Progenitor cell of endocrine pancreas (in vitro differentiated cells): Measurements from ENCODE around the gene ITGA1. TPM values are rescaled to one million over a fixed set of nuclear protein-coding genes. Genes with fewer than 3 reads are reported as not detected.

Source experiments
- DNase-seq: peaks from one replicate; pipeline ENCODE4 v3.0.0; 2021; ENCODE audit warnings: low spot score; ENCODE audit not compliant: unreplicated experiment
- H3K27ac Mint-ChIP-seq: 2 replicates; pipeline ENCODE4 v1.8.0; 2021; ENCODE audit warnings: mild to moderate bottlenecking, moderate library complexity, mixed read lengths
- H3K27me3 Mint-ChIP-seq: 2 replicates; pipeline ENCODE4 v1.8.0; 2021; ENCODE audit warnings: mixed read lengths
- H3K36me3 Mint-ChIP-seq: 2 replicates; pipeline ENCODE4 v1.8.0; 2022; ENCODE audit warnings: mixed read lengths; ENCODE audit not compliant: insufficient read depth
- H3K4me1 Mint-ChIP-seq: 2 replicates; pipeline ENCODE4 v1.8.0; 2021; ENCODE audit warnings: low read depth, mixed read lengths
- H3K4me3 Mint-ChIP-seq: 2 replicates; pipeline ENCODE4 v1.8.0; 2021; ENCODE audit warnings: low read depth, mild to moderate bottlenecking, moderate library complexity, mixed read lengths
- H3K9me3 Mint-ChIP-seq: 2 replicates; pipeline ENCODE4 v1.8.0; 2021; ENCODE audit warnings: low read depth, mixed read lengths
- total RNA-seq: library from RNA; stranded (reverse); gene quantifications from 2 replicates; pipeline ENCODE4 v1.2.1, GENCODE V29; 2021
- TF ChIP-seq, protein P1 (sequence below): fragments of 200-600 bp; sonication (generic); IDR thresholded peaks from one replicate; pipeline ENCODE4 v1.5.0; 2021; ENCODE audit warnings: antibody characterized with exemption, mild to moderate bottlenecking; ENCODE audit not compliant: unreplicated experiment

ITGA1 gene
- total RNA-seq, 1 donor from 2014 or later: 6.4 TPM

DNA sequence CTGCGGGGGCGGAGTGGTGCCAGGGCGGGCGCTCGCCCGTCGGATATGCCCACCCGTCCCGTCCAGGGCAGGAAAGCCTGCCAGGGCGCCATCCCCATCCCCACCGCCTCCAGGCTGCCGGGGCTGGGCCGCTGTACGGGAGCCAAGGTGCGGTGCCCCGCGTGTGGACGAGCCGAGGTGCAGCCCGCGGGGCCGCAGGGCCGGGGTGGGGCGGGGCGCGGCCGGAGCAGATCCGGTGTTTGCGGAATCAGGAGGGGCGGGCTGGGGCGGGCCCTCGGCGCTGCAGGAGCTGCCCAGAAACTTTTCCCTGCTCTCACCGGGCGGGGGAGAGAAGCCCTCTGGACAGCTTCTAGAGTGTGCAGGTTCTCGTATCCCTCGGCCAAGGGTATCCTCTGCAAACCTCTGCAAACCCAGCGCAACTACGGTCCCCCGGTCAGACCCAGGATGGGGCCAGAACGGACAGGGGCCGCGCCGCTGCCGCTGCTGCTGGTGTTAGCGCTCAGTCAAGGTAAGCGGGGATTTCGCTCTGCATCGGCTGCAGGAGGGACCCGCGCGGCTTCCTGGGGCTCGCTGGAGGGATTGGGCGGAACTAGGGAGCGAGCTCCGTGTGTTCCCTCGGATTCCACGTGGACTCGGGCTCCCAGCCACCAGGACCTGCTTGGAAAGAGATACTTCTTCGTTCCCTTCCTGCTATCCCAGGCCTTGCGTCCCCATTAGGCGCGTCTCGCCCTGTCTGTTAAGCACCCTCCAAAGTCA, 201.5 kb downstream of the ITGA1 start, which contains the start of gene ITGA2:
Gene ITGA2, plus strand, starts transcription at position 328 of the 756 bp plus-strand sequence. Its CDS starts 117 bp downstream, at position 445.
- H3K27ac Mint-ChIP-seq: peak within 1 kb of the TSS; percentile 24
- TF ChIP-seq, protein P1, sequence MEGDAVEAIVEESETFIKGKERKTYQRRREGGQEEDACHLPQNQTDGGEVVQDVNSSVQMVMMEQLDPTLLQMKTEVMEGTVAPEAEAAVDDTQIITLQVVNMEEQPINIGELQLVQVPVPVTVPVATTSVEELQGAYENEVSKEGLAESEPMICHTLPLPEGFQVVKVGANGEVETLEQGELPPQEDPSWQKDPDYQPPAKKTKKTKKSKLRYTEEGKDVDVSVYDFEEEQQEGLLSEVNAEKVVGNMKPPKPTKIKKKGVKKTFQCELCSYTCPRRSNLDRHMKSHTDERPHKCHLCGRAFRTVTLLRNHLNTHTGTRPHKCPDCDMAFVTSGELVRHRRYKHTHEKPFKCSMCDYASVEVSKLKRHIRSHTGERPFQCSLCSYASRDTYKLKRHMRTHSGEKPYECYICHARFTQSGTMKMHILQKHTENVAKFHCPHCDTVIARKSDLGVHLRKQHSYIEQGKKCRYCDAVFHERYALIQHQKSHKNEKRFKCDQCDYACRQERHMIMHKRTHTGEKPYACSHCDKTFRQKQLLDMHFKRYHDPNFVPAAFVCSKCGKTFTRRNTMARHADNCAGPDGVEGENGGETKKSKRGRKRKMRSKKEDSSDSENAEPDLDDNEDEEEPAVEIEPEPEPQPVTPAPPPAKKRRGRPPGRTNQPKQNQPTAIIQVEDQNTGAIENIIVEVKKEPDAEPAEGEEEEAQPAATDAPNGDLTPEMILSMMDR: no peak
- peak within 1 kb of the TSS; percentile 77 for H3K4me3 Mint-ChIP-seq
- no peaks in the 10 kb centered on the region for H3K36me3 Mint-ChIP-seq
- peaks cover 48% of the 10 kb centered on the region for H3K27me3 Mint-ChIP-seq
- peak; percentile 45 for DNase-seq
- peaks cover 7% of the 10 kb centered on the region for H3K4me1 Mint-ChIP-seq
- no peaks in the 10 kb centered on the region for H3K9me3 Mint-ChIP-seq

DNA sequence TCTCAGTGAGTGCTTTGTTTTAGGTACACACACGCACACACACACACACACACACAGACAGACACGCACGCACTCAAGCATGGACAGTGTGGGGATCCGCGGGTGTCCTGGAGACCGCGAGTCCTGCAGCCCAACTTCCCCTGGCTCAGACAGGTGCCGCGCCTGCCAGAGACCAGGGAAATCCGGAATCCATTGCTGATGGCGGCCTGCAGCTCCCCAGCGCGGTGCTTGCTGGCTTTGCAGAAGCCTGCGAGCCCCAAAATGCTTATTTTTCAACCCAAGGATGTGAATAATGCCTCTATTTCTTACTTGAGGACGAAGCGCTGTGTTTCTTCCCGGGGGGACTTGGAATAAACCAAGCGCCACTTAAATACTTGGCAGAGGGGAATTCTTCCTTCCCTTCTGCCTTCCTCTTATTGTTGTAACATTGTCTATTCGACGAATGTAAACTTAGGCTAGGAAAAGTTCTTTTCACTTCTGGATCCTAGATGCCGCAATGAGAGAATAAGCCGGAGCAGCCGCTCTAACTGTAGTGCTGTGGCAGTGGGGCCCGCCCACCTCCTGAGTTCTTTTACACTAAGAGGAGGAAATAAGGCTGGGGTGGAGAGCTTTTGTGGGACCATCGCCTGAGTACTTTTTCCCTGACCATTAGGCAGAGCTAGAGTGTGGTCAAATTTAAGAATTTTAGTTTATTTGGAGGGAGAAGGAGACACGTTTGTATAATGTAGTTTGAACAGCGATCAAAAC, 202.2 kb downstream of the ITGA1 start:
- Mint-ChIP-seq H3K36me3 (no peaks in the 10 kb centered on the region), H3K4me1 (peaks cover 7% of the 10 kb centered on the region), H3K9me3 (no peaks in the 10 kb centered on the region), H3K27me3 (peaks cover 48% of the 10 kb centered on the region), H3K27ac (peak overlapping the region; percentile 24), H3K4me3 (peak overlapping the region; percentile 77)
- TF ChIP-seq, protein P1: peak; percentile 36
- DNase-seq: peak; percentile 30

DNA sequence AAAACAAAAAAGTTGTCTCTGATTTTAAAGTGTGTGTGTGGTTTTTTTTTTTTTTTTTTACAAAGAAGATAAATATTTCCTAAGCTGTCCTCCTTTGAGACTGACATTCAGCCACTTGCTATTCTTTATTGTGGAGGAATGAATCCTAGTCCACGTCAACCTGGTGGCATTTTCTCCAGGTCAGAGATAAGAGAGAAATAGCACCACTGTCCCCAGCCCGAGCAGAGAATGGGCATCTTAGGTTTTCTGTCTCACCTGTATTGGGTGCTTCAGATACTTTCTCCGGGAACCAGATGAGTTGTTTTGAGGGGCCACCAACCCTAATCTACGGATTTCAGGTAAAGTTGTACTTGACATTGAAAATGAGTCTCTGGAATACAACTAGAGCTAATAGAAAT, 202.8 kb downstream of the ITGA1 start:
- no peak overlapping the region for H3K27ac Mint-ChIP-seq
- no peaks in the 10 kb centered on the region for H3K9me3 Mint-ChIP-seq
- DNase-seq: no peak
- H3K4me1 Mint-ChIP-seq: peaks cover 7% of the 10 kb centered on the region
- H3K4me3 Mint-ChIP-seq: peak overlapping the region; percentile 77
- H3K36me3 Mint-ChIP-seq: no peaks in the 10 kb centered on the region
- TF ChIP-seq, protein P1: no peak
- H3K27me3 Mint-ChIP-seq: peaks cover 48% of the 10 kb centered on the region

DNA sequence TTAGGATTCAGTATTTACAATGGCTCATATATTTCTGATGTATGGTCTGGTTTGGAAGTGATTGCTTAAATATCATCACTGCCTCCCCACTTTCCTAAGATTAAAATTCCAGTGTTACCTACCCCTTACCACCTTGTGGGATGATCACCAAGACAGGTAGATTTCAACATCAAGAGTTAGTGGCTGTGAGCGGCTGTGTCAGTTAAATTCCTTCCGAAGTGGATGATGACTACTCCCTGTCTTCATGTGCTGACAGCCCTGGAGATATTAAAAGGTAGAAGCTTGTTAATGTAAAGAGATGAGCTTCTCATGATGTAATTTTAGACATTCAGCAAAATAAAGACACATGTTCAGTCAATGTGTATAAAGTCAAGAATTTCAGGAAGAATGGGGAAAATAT, 205.7 kb downstream of the ITGA1 start:
- TF ChIP-seq, protein P1: no peak
- DNase-seq: no peak
- Mint-ChIP-seq H3K9me3 (no peaks in the 10 kb centered on the region), H3K4me3 (no peak overlapping the region), H3K27me3 (peaks cover 26% of the 10 kb centered on the region), H3K27ac (no peak overlapping the region), H3K4me1 (peaks cover 14% of the 10 kb centered on the region), H3K36me3 (no peaks in the 10 kb centered on the region)

DNA sequence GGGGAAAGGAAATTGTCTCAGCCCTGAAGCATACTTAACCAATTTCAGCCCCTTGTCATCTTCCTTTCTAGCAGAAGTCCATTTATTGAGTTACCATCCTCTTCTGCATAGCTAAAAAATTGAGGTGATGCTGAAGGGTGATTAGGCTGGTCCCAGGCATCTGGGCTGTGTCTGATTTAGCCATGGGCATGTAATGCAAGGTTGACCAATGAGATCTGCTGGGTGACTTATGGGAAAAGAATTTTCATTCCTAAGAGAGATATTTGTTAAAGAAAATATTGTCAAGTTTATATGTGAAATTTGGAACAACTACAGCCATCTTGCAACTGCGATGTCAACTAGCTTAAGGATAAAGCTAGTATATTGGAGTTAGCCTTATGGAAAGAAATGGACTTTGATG, 206.6 kb downstream of the ITGA1 start:
- no peak for DNase-seq
- TF ChIP-seq, protein P1: no peak
- no peak overlapping the region for H3K4me3 Mint-ChIP-seq
- H3K27ac Mint-ChIP-seq: no peak overlapping the region
- no peaks in the 10 kb centered on the region for H3K36me3 Mint-ChIP-seq
- no peaks in the 10 kb centered on the region for H3K9me3 Mint-ChIP-seq
- H3K4me1 Mint-ChIP-seq: peaks cover 11% of the 10 kb centered on the region
- peaks cover 22% of the 10 kb centered on the region for H3K27me3 Mint-ChIP-seq
